Neural progenitor cell (in vitro differentiated cells): Measurements from ENCODE around the gene IFITM2. TPM values are rescaled to one million over a fixed set of nuclear protein-coding genes. Genes with fewer than 3 reads are reported as not detected.
A peak's percentile ranks its signal among the peaks of the same experiment; 100 is the strongest.
"Not testable (repeated sequence)": the region's sequence is repeated elsewhere in the genome, so short reads cannot be mapped to it uniquely, and the experiment has no call there.

Source experiments
- DNase-seq: peaks from one replicate; pipeline ENCODE4 v3.0.0-alpha.2; 2016; ENCODE audit warnings: low spot score
- H2AFZ ChIP-seq: fragments of 200-600 bp; sonication (generic); replicated peaks from 2 replicates; pipeline ENCODE4 v1.6.1; 2016; ENCODE audit warnings: antibody characterized with exemption
- H3F3A ChIP-seq: fragments of 200-600 bp; sonication (generic); 2 replicates; pipeline ENCODE4 v1.6.1; 2016; ENCODE audit warnings: antibody characterized with exemption, low read depth
- H3K27ac ChIP-seq: fragments of 200-600 bp; sonication (generic); 2 replicates; pipeline ENCODE4 v1.5.1; 2016; ENCODE audit warnings: mild to moderate bottlenecking
- H3K27me3 ChIP-seq: fragments of 200-600 bp; sonication (generic); 2 replicates; pipeline ENCODE4 v1.6.1; 2016; ENCODE audit warnings: mild to moderate bottlenecking, moderate library complexity
- H3K36me3 ChIP-seq: fragments of 200-600 bp; sonication (generic); 2 replicates; pipeline ENCODE4 v1.5.1; 2016
- H3K4me1 ChIP-seq: fragments of 200-600 bp; sonication (generic); 2 replicates; pipeline ENCODE4 v1.6.1; 2016; ENCODE audit warnings: mixed run types
- H3K4me2 ChIP-seq: fragments of 200-600 bp; sonication (generic); 2 replicates; pipeline ENCODE4 v1.6.1; 2016
- H3K4me3 ChIP-seq: fragments of 200-600 bp; sonication (generic); 2 replicates; pipeline ENCODE4 v1.5.1; 2016
- H3K79me2 ChIP-seq: fragments of 200-600 bp; sonication (generic); 2 replicates; pipeline ENCODE4 v1.6.1; 2016; ENCODE audit warnings: low read depth
- H3K9ac ChIP-seq: fragments of 200-600 bp; sonication (generic); 2 replicates; pipeline ENCODE4 v1.6.1; 2016
- H3K9me3 ChIP-seq: fragments of 200-600 bp; sonication (generic); 2 replicates; pipeline ENCODE4 v1.5.1; 2016; ENCODE audit warnings: low read depth
- H4K20me1 ChIP-seq: fragments of 200-600 bp; sonication (generic); 2 replicates; pipeline ENCODE4 v1.6.1; 2016; ENCODE audit warnings: low read depth
- H3K27ac Mint-ChIP-seq: 3 replicates; pipeline ENCODE4 v1.8.0; 2021; ENCODE audit warnings: mixed read lengths
- H3K27me3 Mint-ChIP-seq: 2 replicates; pipeline ENCODE4 v1.8.0; 2022; ENCODE audit warnings: low read depth, mild to moderate bottlenecking, inconsistent platforms, moderate library complexity, mixed read lengths; ENCODE audit not compliant: insufficient read depth
- H3K36me3 Mint-ChIP-seq: 3 replicates; pipeline ENCODE4 v1.8.0; 2021; ENCODE audit warnings: mixed read lengths
- H3K4me1 Mint-ChIP-seq: 3 replicates; pipeline ENCODE4 v1.8.0; 2021; ENCODE audit warnings: mixed read lengths
- H3K4me3 Mint-ChIP-seq: 3 replicates; pipeline ENCODE4 v1.8.0; 2021; ENCODE audit warnings: mild to moderate bottlenecking, moderate library complexity, mixed read lengths
- H3K9me3 Mint-ChIP-seq: 3 replicates; pipeline ENCODE4 v1.8.0; 2020; ENCODE audit warnings: mixed read lengths
- CTCF ChIP-seq: fragments of 200-600 bp; sonication (generic); IDR thresholded peaks from 2 replicates; pipeline ENCODE4 v1.5.1; 2017; ENCODE audit warnings: antibody characterized with exemption, mild to moderate bottlenecking
- EZH2 ChIP-seq: fragments of 200-600 bp; sonication (generic); IDR thresholded peaks from 2 replicates; pipeline ENCODE4 v1.6.1; 2017; ENCODE audit warnings: antibody characterized with exemption, mild to moderate bottlenecking, moderate library complexity
- EZH2phosphoT487 ChIP-seq: fragments of 200-600 bp; sonication (generic); IDR thresholded peaks from 2 replicates; pipeline ENCODE4 v1.6.1; 2017; ENCODE audit warnings: antibody characterized with exemption
- total RNA-seq: library from RNA; depleted of rRNA; stranded (reverse); fragments of >200 nt; gene quantifications from 2 replicates; pipeline ENCODE4 v1.2.3, GENCODE V29; 2015; ENCODE audit warnings: low replicate concordance

IFITM2 gene
- total RNA-seq, result 10.5 and 63.9 TPM in 2 replicates

GRCh38 chr11:307766-308708, at the start of gene IFITM2:
TSS of gene IFITM2 (plus strand) at chr11:307816. CDS start at chr11:308193, 377 bp downstream.
- H3K27me3 Mint-ChIP-seq, H3K9me3 ChIP-seq, H3K36me3 ChIP-seq, H2AFZ ChIP-seq, H4K20me1 ChIP-seq, H3K79me2 ChIP-seq, H3K9me3 Mint-ChIP-seq, H3K9ac ChIP-seq, H3K36me3 Mint-ChIP-seq: not testable (repeated sequence)
- Histone ChIP-seq H3K27ac (peak within 1 kb of the TSS; percentile 6), H3K4me1 (peaks cover 46% of the 10 kb centered on the region), H3K4me3 (peak within 1 kb of the TSS; percentile 41), H3K27me3 (peaks cover 10% of the 10 kb centered on the region), H3F3A (peaks cover 52% of the 10 kb centered on the region), H3K4me2 (peak within 1 kb of the TSS; percentile 74)
- Mint-ChIP-seq H3K4me1 (peaks cover 54% of the 10 kb centered on the region), H3K27ac (peak within 1 kb of the TSS; percentile 97), H3K4me3 (peak within 1 kb of the TSS; percentile 92)
- peak; percentile 86 for DNase-seq

DNA sequence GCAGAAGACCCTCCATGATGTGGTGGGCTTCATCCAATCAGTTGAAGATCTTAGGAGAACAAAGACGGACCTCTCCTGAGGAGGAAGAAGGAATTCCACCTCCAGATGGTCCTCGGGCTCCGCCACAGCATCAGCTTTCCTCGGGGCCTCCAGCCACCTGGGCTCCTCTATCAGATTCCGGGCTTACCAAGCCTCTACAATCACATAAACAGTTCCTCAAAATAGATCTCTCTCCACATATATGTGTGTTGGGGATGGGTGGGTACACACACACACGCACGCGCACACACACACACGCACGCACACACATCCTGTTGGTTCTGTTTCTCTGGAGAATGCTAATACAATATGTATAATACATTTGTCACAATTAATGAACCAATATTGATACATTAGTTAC, 48.2 kb upstream of the IFITM2 start:
- DNase-seq, result no peak
- H4K20me1 ChIP-seq, result no peaks in the 10 kb centered on the region
- no peaks in the 10 kb centered on the region for H3K27me3 ChIP-seq
- Mint-ChIP-seq H3K9me3 (peaks cover 9% of the 10 kb centered on the region), H3K27ac (no peak overlapping the region), H3K36me3 (no peaks in the 10 kb centered on the region), H3K4me1 (no peaks in the 10 kb centered on the region), H3K27me3 (peaks cover 12% of the 10 kb centered on the region), H3K4me3 (no peak overlapping the region)
- no peak for TF ChIP-seq CTCF
- no peak for TF ChIP-seq EZH2phosphoT487
- TF ChIP-seq EZH2, result no peak
- no peak overlapping the region for H2AFZ ChIP-seq
- no peaks in the 10 kb centered on the region for H3F3A ChIP-seq
- no peaks in the 10 kb centered on the region for H3K4me1 ChIP-seq
- no peak overlapping the region for H3K27ac ChIP-seq
- H3K4me2 ChIP-seq, result no peak overlapping the region
- H3K4me3 ChIP-seq, result no peak overlapping the region
- no peaks in the 10 kb centered on the region for H3K9me3 ChIP-seq
- H3K9ac ChIP-seq, result no peak overlapping the region
- H3K79me2 ChIP-seq, result no peaks in the 10 kb centered on the region
- no peaks in the 10 kb centered on the region for H3K36me3 ChIP-seq

DNA sequence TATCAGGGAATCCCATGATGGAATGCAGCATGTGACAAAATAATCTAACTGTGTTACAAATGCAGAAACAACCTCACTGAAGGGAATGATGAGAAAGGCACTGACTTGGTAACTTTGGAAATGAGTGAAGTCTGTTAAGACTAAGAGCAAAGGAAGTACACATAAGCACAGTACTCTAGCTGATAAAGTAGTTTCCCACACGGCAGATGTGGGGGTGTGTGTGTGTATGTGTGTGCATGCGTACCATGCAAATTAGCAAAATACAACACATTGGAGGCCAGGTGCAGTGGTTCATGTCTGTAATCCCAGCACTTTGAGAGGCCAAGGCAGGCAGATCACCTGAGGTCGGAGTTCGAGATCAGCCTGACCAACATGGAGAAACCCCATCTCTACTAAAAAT, 46.0 kb upstream of the IFITM2 start:
- Histone ChIP-seq H3K36me3 (no peaks in the 10 kb centered on the region), H3K27ac (no peak overlapping the region), H3K79me2 (no peaks in the 10 kb centered on the region), H3K9me3 (no peaks in the 10 kb centered on the region), H3K9ac (no peak overlapping the region), H3F3A (no peaks in the 10 kb centered on the region), H3K4me2 (no peak overlapping the region), H4K20me1 (no peaks in the 10 kb centered on the region), H3K27me3 (no peaks in the 10 kb centered on the region), H3K4me1 (no peaks in the 10 kb centered on the region), H2AFZ (no peak overlapping the region), H3K4me3 (no peak overlapping the region)
- no peak for DNase-seq
- H3K9me3 Mint-ChIP-seq, result peaks cover 9% of the 10 kb centered on the region
- no peak overlapping the region for H3K4me3 Mint-ChIP-seq
- TF ChIP-seq CTCF (no peak), EZH2 (no peak), EZH2phosphoT487 (no peak)
- no peaks in the 10 kb centered on the region for H3K36me3 Mint-ChIP-seq
- H3K27me3 Mint-ChIP-seq, result peaks cover 7% of the 10 kb centered on the region
- H3K4me1 Mint-ChIP-seq, result no peaks in the 10 kb centered on the region
- no peak overlapping the region for H3K27ac Mint-ChIP-seq
